Muscle of leg (tissue), 11 donors: Measurements from ENCODE around the gene PKHD1. TPM values are rescaled to one million over a fixed set of nuclear protein-coding genes. Genes with fewer than 3 reads are reported as not detected.

Experiments used
- DNase-seq: peaks from one replicate; pipeline ENCODE4 v3.0.0; 2013
- H3K27ac ChIP-seq: one replicate; pipeline ENCODE4 v1.5.1; 2013; ENCODE audit warnings: mild to moderate bottlenecking, low read length, control low read depth
- H3K27me3 ChIP-seq: one replicate; pipeline ENCODE4 v1.6.1; 2013; ENCODE audit warnings: low read length; ENCODE audit not compliant: control insufficient read depth, insufficient read depth
- H3K36me3 ChIP-seq: one replicate; pipeline ENCODE4 v1.6.1; 2013; ENCODE audit warnings: low read length; ENCODE audit not compliant: control insufficient read depth, insufficient read depth
- H3K4me1 ChIP-seq: one replicate; pipeline ENCODE4 v1.6.1; 2013; ENCODE audit warnings: low read length; ENCODE audit not compliant: control insufficient read depth, insufficient read depth
- H3K4me3 ChIP-seq: one replicate; pipeline ENCODE4 v1.5.1; 2013; ENCODE audit warnings: low read length, control low read depth
- H3K9me3 ChIP-seq: replicated peaks from 2 replicates; pipeline ENCODE4 v1.6.1; 2013; ENCODE audit warnings: low read depth, low read length; ENCODE audit not compliant: control insufficient read depth
- WGBS: methylation state at CpG from one replicate; pipeline ENCODE4 v1.1.5; 2013; ENCODE audit warnings: missing lambda C conversion rate; ENCODE audit not compliant: insufficient coverage; 5-methylcytosine and 5-hydroxymethylcytosine counted together
- polyA plus RNA-seq, 8 donors: library from polyadenylated mRNA; unstranded; fragments of 120-200 nt; gene quantifications; one replicate each; pipeline versions ENCODE4 v1.2.1 to v1.2.3, GENCODE V29; 2013; ENCODE audit warnings: inconsistent platforms in 1 of 8, low replicate concordance in 1 of 8; ENCODE audit not compliant: insufficient read length in 8 of 8, insufficient read depth in 1 of 8
- total RNA-seq: library from RNA; stranded (reverse); fragments of 120-200 nt; gene quantifications from one replicate; pipeline ENCODE4 v1.2.4, GENCODE V29; 2013

The PKHD1 gene
- total and polyA plus RNA-seq, 9 donors, result 2.5 to 11.1 (median 3.6) TPM

GRCh38 chr6:51885957-51886356 lies 201.5 kb downstream of the PKHD1 start:
- WGBS, result no CpG with 5 or more reads among the region's 2 CpGs
- Histone ChIP-seq H3K36me3 (no peaks in the 10 kb centered on the region), H3K4me1 (no peaks in the 10 kb centered on the region), H3K9me3 (no peaks in the 10 kb centered on the region), H3K4me3 (no peak overlapping the region), H3K27me3 (no peaks in the 10 kb centered on the region), H3K27ac (no peak overlapping the region)
- no peak for DNase-seq

DNA sequence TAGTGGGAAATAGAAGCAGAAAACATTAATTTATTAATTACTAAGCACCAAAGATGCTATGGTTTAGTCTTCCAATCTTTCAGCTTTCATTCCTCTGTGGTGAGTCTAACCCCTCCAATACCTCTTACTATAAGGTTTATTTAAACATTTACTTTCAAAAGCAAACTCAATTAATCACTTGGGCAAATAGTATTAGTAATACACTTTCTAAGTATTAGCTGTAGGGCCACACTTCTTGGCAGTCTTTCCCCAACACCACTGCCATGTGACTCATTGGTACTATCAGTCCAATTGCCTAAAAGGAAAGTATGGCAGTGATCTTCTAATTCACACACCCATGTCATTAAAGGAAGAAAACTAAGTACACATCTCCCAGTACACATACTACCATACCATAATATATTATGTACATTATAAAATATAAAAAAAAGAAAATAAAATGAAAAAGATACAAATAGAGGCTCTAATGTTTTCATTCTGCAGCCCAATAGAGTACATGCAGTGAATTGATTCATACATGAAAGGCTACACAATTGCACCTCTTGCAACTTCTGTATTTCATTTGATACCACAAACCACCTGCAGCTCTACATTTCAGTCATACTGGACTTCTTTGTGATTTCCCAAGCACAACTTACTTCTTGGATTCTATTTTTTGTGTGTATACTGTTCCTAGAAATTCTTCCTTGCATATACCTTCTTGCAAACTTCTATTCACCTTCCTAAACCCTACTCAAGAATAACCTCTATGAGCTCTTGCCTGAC lies 218.6 kb downstream of the PKHD1 start:
- no peaks in the 10 kb centered on the region for H3K36me3 ChIP-seq
- DNase-seq, result no peak
- no peaks in the 10 kb centered on the region for H3K4me1 ChIP-seq
- no peaks in the 10 kb centered on the region for H3K27me3 ChIP-seq
- H3K4me3 ChIP-seq, result no peak overlapping the region
- H3K9me3 ChIP-seq, result no peaks in the 10 kb centered on the region
- H3K27ac ChIP-seq, result no peak overlapping the region

- Histone ChIP-seq H3K27ac (no peak overlapping the region), H3K9me3 (no peaks in the 10 kb centered on the region), H3K36me3 (no peaks in the 10 kb centered on the region), H3K4me1 (no peaks in the 10 kb centered on the region), H3K27me3 (no peaks in the 10 kb centered on the region), H3K4me3 (no peak overlapping the region)
- no peak for DNase-seq
- WGBS, result no CpG with 5 or more reads among the region's 2 CpGs
Measured at GRCh38 chr6:51866867-51867266, 220.5 kb downstream of the PKHD1 start.

DNA sequence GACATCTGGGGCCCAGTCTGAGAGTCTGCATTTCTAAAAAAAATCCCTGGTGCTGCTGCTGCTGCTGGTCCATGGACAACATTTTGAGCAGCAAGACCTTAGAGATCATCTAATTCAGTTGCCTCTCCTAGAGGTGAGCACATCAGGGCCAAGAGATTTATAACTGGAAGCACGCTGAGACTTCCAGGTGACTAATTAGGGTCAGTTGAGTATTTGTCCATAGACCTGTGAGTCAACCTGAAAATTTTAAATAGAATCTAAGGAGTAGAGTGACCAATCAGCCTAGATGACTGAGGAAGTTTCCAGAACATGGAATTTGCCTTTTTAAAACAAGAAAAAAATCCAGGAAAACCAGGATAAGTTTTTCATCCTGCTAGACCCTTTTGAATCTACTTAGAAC lies 221.4 kb downstream of the PKHD1 start:
- Histone ChIP-seq H3K36me3 (no peaks in the 10 kb centered on the region), H3K9me3 (no peaks in the 10 kb centered on the region), H3K4me3 (no peak overlapping the region), H3K27me3 (no peaks in the 10 kb centered on the region), H3K27ac (no peak overlapping the region), H3K4me1 (no peaks in the 10 kb centered on the region)
- no peak for DNase-seq
- 71% methylated on average over 1 of the region's 1 CpG for WGBS

- Histone ChIP-seq H3K27ac (no peak overlapping the region), H3K27me3 (no peaks in the 10 kb centered on the region), H3K36me3 (no peaks in the 10 kb centered on the region), H3K4me3 (no peak overlapping the region), H3K9me3 (no peaks in the 10 kb centered on the region), H3K4me1 (no peaks in the 10 kb centered on the region)
- no CpG with 5 or more reads among the region's 2 CpGs for WGBS
- no peak for DNase-seq
Measured at GRCh38 chr6:51865176-51865575, 222.2 kb downstream of the PKHD1 start.

- H3K9me3 ChIP-seq, result no peaks in the 10 kb centered on the region
- H3K36me3 ChIP-seq, result no peaks in the 10 kb centered on the region
- H3K27ac ChIP-seq, result no peak overlapping the region
- no peaks in the 10 kb centered on the region for H3K4me1 ChIP-seq
- no peak for DNase-seq
- H3K27me3 ChIP-seq, result no peaks in the 10 kb centered on the region
- WGBS, result no CpG with 5 or more reads among the region's 2 CpGs
- no peak overlapping the region for H3K4me3 ChIP-seq
Measured at GRCh38 chr6:51857134-51857533, 230.3 kb downstream of the PKHD1 start.

DNA sequence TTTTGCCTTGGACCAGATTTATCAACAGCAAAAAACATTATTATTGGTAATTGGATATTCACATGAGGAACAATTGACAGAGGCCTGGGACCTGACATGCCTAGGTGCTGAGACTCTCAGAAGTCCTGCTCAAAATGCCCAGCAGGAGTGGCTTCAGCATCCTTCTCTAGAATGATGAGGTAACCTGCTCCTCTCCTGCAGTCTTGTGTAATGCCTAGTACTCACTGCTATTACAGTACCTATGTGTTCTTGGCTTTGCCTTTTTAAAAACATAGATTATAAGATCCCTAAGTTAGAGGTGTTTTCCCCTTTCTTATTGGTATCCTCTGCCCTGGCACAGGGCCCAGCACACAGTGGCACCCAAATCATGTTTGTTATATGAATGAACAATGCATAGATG lies 230.9 kb downstream of the PKHD1 start:
- Histone ChIP-seq H3K36me3 (no peaks in the 10 kb centered on the region), H3K27ac (no peak overlapping the region), H3K4me1 (no peaks in the 10 kb centered on the region), H3K4me3 (no peak overlapping the region), H3K9me3 (no peaks in the 10 kb centered on the region), H3K27me3 (no peaks in the 10 kb centered on the region)
- DNase-seq, result no peak

DNA sequence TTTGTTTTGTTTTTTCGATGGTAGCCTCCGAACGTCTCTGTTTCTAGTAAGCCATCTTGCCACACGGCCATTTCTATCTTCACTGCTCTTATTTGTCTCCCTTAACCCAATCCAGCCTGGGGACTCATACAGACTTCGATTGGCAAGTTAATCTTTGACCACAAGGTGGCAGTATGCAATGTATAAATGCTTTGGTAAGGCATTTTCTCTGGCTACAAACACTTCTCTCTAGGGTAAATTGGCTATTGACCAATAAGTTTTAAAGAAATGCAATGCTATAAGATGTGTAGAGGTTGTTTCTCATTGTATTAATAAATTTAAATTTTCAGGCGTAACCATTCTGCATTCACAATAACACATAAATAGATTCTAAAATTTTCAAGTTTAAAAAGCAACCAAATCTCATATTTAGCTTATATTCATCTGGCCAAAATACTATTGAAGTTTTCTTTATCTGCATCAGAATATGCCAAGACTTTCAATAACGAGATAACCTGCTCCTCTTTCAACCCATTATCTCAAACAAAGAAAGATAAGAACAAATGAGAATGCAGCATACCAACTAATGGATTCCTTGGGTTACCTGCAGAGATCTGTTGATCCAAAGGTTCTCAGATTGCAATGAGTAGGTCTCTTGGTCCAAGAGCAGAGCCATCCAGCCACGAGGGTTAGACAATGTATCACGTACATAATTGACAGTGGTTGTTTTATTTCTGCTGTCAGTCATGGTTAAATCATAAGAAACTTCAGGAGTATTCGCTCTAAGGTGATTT lies 231.9 kb downstream of the PKHD1 start:
- no peak overlapping the region for H3K27ac ChIP-seq
- H3K36me3 ChIP-seq, result no peaks in the 10 kb centered on the region
- no peak overlapping the region for H3K4me3 ChIP-seq
- WGBS, result 58% methylated on average over 2 of the region's 10 CpGs
- no peaks in the 10 kb centered on the region for H3K27me3 ChIP-seq
- no peaks in the 10 kb centered on the region for H3K9me3 ChIP-seq
- H3K4me1 ChIP-seq, result no peaks in the 10 kb centered on the region
- DNase-seq, result peak; percentile 67

DNA sequence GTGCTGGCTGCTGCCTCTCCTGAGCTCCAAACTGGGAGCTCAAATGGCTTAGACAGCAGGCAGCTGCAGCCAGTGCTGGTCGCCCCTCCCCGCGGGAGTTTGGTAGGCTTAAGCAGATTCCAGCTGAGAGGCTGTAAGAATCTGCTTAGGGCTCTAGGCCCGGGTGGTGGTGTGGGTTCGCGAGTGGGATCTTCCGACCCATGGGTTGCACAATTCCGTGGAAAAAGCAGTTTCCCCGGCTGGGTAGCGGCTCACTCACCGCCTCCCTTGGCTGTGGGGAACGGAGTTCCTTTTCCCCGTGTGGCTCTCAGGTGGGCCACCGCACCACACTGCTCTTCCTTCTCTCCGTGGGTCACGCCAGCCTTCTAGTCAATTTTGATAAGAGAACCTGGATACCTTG lies 232.5 kb downstream of the PKHD1 start:
- no peaks in the 10 kb centered on the region for H3K27me3 ChIP-seq
- H3K4me1 ChIP-seq, result no peaks in the 10 kb centered on the region
- H3K9me3 ChIP-seq, result no peaks in the 10 kb centered on the region
- 78% methylated on average over 9 of the region's 16 CpGs for WGBS
- peak; percentile 19 for DNase-seq
- no peak overlapping the region for H3K27ac ChIP-seq
- no peaks in the 10 kb centered on the region for H3K36me3 ChIP-seq
- H3K4me3 ChIP-seq, result no peak overlapping the region

DNA sequence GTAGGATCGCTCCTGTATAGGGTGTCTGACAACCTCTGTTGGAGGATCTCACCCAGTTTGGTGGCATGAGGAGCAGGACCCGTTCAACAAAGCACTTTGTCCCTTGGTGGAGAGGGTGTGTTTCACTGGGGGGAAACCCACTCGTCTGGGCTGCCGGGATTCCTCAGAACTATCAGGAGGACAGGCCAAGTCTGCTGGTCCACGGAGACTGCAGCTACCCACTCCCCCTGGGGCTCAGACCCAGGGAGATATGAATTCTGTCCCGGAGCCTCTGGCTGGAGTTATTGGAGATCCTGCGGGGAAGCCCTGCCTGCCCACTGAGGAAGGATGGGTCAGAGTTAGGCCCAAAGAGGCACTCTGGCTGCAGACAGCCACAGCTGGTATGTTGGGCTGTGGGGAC lies 233.1 kb downstream of the PKHD1 start:
- H3K27ac ChIP-seq, result no peak overlapping the region
- no peak overlapping the region for H3K4me3 ChIP-seq
- H3K4me1 ChIP-seq, result no peaks in the 10 kb centered on the region
- 75% methylated on average over 4 of the region's 7 CpGs for WGBS
- DNase-seq, result no peak
- no peaks in the 10 kb centered on the region for H3K36me3 ChIP-seq
- no peaks in the 10 kb centered on the region for H3K27me3 ChIP-seq
- no peaks in the 10 kb centered on the region for H3K9me3 ChIP-seq
